GM19397 (cell line): Measurements from ENCODE around the gene UBE2E3.
A peak's percentile ranks its signal among the peaks of the same experiment; 100 is the strongest.

ENCODE experiments used
- ATAC-seq: cut with Tn5 transposase; IDR thresholded peaks from one replicate; pipeline ENCODE4 v1.9.1; 2021; ENCODE audit warnings: mild to moderate bottlenecking, moderate library complexity; ENCODE audit not compliant: unreplicated experiment

UBE2E3 gene

DNA sequence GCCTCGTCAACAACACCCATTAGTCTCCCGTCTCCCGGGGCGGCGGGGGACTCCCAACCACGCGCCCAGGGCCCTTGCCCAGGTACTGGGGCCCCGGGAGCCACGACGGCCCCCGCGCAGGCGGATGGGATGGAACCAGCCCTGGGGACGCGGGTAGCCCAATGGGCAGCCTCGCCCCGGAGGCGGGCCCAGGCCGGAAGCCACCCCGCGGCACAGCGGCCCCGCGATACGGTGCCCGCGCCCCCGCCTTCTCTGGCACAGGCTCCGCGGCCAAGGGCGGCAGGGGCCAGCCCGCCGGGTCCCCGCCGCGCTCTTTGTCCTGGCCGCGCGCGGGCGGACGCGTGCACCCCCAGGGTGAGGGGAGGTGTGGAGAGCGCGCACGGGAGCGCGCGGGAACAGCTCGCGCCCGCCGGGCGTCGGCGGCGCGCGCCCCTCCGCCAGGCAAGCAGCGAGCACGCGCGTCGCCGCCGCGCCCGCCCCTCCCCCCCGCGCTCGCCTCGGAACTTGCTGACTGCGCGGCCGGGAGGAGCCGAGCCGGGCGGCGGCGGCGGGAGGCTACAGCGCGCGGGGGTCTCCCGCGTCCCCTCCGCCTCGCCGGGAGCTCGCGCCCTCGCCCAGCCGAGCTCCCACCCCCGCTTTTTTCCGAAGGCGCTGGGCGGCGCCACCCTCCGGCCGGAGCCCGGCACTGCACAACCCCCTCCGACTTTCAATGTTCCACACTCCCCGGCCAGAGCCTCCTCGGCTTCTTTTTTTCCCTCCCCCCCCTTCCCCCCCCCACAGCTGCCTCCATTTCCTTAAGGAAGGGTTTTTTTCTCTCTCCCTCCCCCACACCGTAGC, at the start of gene UBE2E3:
TSS of gene UBE2E3 (plus strand) at position 500 of the 837 bp plus-strand sequence. CDS start 1,438 bp downstream, outside the sequence.
- peak; percentile 76 for ATAC-seq

DNA sequence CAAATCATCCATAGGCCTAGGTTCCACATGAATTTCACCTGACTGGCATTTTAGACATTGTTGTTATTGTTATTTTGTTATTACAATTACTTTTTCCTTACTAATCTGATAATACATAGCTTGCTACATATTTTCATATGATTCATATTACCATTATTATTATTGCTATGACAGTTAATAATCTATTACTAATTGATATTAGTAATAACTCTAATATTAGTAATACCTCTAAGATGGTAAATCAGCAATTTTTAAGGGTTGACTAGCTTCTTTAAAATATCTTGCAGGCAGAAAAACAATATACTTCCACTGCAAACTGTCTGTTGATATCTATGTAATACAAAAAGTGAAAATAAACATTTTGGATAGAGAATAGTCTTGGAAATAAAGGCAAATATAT, 48.6 kb upstream of the UBE2E3 start:
- no peak for ATAC-seq

DNA sequence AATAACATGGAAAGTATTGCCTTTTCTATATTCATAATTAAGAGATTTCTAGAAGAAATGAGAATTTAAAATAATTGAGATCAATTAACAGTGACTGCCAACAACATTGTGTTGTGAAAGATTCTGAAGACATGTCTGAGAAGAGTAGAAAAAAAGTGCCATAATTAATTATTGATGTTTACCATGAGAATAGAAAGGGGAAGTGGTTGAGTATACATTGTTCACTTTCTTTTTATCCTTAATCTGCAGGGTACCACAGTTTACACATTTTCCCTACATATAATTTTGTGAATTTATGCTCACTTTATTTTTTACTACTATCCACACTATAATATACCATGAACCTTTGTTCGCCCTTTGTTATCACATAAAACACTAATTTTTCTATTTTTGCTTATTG, 47.1 kb upstream of the UBE2E3 start:
- no peak for ATAC-seq

DNA sequence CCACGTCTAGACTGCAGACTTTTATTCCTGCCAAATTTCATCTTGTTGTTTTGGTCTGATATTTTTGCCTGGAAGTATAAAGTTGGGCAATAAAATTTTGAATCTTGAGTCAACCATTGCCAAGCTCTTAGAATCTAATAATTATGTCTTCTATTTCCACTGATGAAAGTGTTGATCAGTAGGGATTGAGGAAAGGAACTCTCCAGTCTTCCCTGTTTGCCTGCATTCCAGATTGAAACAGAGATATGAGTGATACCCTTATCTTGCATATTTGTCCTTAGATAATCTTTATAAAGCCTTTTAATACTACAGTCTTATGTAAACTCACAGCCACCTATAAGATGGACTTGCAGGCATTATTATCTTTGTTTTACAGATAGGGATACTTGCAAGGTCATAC, 45.5 kb upstream of the UBE2E3 start:
- no peak for ATAC-seq

DNA sequence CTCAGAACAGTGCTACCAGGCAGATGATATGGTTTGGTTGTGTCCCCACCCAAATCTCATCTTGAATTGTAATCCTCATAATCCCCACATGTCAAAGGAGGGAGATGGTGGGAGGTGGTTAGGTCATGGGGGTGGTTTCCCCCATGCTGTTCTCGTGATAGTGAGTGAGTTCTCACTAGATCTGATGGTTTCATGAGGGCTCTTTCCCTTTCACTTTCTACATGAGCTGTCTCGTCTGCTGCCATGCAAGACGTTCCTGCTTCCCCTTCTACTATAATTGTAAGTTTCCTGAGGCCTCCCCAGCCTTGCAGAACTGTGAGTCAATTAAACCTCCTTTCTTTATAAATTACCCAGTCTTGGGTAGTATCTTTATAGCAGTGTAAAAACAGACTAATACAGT, 42.9 kb upstream of the UBE2E3 start:
- peak; percentile 79 for ATAC-seq

DNA sequence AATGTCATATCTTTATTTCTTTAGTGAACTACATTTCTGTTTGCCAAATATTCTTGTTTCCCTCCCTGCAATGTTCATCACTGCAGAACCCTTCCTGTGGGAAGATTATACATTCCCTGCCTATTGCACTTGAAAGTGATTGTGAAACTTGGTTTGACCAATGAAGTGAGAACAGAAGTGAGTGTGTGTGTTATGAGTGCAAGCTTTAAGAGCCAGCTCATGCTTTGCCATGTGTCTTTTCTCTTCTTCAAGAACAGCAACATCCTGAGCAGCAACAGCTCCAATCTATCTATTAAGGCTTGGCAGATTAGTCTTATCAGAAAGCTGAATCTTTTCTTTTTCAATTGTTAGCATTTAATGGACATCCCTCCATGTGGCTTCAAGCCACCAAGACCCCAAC, 42.0 kb upstream of the UBE2E3 start:
- peak; percentile 47 for ATAC-seq

DNA sequence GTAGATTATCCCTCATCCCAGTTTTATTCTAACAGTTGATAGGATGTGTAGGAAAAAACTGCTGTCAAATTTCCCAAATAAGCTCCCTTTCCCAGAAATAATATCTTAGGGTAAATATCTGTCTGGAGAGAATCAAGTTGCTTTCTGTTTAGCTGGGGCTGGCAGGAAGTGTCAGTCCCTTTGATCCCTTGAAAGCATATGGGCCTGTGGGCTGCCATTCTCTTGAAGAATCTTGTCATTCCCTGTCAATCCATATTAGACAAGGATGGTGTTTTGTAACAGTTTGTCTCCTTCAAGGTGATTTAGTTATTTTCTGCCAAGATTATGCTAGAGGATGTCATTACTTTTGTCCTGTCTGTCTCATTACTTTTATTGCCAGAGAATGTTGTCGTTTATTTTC, 37.1 kb upstream of the UBE2E3 start:
- ATAC-seq, result no peak

DNA sequence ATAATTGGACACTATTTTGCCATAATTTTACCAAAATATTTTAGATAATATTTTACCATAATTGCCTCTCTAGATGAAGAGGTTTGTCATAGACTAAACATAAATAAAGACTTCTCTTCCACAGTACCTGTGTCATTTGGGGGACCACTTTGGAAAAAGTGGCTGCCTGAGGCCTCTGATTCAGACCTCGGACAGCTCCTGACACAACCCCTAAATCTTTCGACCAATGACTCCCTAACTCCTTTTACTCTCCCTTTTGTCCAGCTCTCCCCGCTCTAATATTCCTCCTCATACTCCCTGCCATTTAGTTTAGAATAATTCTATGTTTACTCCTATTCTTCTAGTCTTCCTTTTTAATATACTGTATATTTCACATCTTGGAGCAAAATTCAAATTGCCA, 36.0 kb upstream of the UBE2E3 start:
- ATAC-seq, result no peak

DNA sequence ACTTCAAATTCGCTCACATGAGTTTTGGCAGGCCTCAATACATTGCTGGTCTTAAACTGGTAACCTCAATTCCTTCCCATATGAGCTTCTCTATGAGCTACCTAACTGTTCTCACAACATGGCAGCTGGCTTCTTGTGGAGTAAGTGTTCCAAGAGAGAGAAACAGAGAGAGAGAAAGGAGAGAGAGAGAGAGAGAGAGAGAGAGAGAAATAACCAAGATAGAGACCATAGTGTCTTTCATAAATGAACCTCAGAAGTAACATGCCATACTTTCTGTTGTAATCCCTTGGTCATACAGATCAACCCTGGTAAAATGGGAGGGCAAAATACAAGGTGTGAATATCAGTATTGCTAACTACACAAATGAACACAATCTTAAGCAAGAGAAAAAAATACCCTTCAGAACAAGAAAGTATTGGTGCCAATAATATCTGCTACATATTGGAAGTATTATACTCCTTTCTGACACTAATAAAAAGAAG, 33.2 kb upstream of the UBE2E3 start:
- no peak for ATAC-seq

DNA sequence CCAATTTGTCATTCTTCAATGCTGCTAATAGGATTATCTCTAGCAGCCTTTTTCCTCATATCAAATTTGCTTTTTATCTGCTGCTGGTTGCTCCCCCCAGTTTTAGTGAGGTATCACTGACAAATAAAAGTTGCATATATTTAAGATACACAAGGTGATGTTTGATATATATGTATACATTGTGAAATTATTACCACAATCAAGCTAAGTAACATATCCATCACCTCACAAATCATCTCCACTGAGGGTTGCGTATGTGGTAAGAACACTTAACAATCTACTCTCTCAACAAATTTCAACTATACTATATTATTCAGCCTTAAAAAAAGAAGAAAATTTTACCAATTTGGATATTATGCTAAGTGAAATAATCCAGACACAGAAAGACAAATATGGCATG, 30.5 kb upstream of the UBE2E3 start:
- no peak for ATAC-seq

DNA sequence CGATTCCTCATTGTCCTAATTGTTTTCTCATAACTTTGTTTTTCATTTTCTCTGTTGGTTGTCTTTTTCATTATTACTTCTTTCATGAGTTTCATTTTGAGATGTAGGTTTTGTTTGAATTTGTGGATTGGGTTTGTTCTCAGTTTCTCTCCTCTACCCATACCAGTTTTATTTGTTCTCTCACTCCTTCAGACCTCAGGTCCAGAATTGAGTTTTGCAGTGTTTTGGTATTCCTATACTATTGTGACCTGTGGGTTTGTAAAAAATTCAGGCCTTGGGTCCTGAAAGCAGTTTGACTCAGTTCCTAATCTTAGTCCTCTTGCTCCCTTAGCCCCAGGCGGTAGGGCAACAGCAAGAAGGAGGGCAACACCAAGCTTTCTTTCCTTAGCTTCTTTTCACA, 28.3 kb upstream of the UBE2E3 start:
- ATAC-seq, result no peak

DNA sequence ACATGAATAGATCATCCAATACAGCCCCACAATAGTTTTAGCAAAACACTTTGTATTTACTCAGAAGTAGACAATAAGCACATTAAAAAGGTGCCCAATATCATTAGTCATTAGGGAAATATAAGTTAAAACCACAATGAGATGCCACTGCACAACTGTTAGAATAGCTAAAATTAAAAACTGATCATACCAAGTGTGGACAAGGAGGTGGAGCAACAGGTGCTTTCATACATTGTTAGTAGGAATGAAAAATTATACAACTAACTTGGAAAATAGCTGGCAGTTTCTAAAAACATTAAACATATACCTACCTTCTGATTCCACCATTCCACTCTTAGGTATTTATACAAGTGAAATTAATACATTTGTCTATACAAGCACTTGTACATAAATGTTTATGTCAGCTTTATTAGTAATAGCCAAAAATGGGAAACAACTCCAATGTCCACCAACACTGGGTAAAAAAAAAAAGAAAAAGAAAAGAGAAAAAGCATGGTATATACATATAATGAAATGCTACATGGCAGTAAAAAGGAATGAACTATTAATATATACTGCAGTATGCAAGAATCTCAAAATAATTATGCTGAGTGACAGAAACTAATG, 27.6 kb upstream of the UBE2E3 start:
- no peak for ATAC-seq

DNA sequence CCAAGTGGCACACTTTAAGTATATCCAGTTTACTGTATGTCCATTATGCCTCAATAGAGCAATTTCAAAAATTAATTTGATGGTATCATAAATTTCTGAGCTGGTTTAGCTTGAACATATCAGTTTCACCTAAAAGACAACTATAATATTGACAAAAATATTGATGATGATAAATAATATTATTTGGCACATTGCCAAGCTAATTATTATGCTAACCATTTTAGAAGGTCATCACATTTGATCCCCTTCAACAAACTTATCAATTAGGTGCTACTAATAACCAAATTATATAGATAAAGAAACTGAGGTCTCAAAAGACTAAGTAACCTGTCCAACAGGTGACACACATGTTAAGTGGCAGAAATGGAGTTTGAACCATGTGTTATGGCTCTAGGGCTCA, 26.9 kb upstream of the UBE2E3 start:
- ATAC-seq, result no peak

DNA sequence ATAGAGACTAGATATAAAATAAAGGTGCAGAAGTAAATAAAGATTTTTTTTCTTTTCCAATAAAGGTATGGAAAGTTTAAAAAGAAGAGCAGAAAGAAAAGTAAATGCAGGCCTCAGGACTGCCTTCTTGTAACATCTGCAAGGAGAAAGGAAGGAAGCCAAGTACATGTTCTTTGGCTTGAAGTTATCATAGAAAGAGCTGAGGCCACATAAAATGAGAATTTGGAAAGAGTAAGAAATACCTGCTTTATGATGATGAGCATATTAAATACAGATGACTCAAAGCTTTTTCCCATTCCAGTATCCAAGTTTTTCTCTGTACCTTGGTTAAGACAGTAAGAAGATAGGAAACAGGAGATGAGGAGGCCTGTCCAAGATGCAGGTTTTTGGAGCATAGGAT, 25.3 kb upstream of the UBE2E3 start:
- no peak for ATAC-seq

DNA sequence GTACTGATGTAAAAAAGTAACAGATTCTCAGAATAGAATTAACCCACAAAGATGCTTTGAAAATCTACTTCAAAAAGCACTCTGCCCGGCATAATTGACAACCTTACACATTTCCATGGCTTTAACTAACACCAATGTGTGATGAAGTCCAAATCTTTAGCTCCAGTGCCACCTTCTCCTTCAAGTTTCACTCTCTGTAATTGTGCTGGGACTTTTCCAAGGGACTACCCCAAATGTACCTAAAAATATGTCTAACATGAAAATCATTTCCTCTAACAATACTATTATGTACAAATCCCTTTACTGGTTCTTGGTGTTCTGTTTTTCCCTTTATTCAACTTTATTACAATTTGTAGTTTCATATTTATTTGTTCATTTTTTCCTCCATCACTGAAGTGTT, 20.6 kb upstream of the UBE2E3 start:
- ATAC-seq, result no peak

DNA sequence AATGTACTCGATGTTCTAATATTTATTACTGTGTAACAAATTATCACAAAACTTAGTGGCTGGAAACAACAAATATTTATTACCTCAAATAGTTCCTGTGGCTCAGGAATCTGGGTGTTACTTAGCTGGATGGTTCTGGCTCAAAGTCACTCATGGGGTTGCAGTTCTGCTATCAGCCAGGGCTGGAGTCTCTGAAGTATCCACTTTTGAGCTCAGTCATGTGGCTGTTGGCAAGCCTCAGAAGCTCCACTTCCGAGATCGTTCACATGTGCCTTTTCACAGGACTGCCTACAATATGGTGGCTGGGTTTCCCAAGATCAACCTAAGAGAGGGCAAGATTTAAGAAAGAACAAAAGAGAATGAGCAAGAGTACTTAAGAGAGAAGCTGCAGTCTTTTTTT, 19.4 kb upstream of the UBE2E3 start:
- no peak for ATAC-seq

DNA sequence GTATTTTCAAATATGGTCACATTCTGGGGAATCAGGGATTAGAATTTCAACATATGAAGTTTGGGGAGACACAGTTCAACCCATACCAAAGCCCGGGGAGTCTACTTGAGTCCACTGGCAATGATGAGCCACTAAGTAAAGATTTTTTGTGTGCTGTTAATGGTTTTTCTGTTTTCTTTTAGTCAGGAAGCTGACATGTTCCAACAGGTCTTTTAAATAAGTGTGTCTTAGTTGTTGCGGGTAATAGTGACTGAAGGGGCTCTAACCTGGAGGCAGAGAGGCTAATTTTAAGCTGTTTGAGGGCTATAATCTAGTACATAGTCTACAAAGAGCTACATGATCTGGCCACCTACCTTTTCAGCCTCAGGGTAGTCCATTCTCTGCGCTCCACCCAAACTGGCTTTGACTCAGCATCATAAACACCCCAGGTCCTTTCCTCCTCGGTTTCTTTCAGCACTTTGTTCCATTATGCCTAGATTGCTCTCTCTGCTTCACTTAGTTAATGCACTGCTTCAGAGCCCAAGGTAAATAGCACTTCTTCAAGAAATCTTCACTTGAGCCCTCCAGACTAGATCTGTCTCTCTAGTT, 17.6 kb upstream of the UBE2E3 start:
- ATAC-seq, result no peak

DNA sequence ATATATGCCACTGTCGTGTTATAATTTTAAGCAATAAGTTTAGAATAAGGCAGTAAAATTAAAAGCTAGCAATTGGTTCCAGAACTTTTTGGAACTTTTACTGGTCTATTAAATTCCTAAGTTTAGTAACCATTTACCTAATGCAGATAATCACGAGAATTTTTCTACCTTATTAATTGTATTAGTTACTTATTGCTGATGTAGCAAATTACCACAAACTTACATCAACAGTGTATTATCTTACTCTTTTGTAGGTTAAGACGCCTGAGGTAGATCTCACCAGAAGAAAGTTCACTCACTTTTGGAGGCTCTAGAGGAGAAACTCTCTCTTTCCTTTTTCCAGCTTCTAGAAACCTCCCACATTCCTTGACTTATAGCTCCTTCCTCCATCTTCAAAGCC, 14.0 kb upstream of the UBE2E3 start:
- no peak for ATAC-seq

DNA sequence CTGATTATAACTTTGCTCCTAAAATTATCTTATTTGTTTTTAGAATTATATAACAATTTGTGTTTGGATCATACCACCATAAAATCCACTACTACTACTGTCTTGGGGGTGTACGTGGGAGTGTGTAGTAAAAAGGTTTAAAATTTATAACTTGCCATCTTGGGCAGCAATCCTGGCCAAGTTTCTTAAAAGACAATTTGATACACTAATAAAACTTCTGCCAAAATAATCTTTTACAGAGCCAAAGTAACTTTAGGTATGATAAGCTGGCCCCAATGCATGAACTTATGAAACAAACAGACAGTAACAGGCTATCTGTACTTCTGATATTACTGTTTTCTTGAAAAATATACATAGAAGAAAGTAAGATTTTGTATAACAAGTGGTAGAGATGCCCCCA, 11.3 kb upstream of the UBE2E3 start:
- ATAC-seq, result no peak

DNA sequence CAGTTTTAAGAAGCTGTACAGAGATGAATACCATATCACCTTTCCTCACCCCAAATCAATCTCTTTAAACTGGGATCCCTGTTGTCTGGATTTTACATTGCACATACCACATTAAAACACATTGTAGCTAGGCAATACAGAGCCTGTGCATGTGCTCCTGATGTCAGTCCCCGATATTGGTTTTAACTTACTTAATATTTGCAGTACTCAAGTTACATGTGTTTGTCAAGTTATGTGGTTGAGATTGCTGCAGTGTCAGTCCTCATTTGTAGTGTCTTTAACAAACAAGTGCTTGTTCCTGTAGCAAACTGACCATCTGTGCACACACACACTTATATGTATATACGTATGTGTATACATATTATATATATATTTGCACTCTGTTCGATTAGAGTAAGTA, 10.4 kb upstream of the UBE2E3 start:
- no peak for ATAC-seq

DNA sequence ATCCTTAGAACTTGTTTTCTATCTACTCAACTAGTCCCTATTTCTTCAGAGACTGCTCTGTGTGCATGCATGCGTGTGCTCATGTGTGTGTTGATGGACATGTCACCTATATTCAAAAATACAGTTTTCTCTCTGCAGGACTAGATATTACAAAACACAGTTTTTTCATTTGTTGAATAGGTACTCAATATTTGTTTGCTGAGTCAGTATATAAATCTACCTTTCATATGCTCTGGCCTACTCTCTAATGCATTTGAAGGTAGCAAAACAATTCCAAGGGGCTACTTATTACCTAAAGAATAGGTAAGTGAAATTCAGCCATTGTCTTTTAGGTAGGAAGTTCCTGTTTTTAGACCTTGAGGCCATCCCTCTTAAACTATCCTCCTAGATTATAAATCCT, 8.6 kb upstream of the UBE2E3 start:
- ATAC-seq, result no peak

DNA sequence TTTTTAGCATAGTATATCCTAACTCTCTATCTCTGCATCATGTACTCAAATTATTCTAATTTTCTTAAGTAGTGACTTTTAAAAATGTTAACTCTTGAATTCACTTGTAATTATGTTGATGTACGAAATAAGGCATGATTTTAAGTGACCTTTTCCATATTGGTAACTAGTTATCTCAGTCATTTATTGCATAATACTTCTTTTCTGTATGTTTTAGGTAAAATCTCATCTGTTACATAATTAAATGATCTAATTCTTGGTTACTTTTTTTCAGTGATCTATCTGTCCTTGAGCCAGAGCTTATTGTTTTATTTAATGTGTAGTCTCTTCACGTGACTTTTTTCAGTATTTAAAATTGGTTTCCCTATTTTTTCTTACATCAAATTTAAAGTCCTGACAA, 4.8 kb upstream of the UBE2E3 start:
- ATAC-seq, result no peak
